GM21825 (cell line): Measurements from ENCODE around the gene KIAA1671.

ENCODE experiments used
- ATAC-seq: cut with Tn5 transposase; IDR thresholded peaks from one replicate; pipeline ENCODE4 v1.9.1; 2021; ENCODE audit warnings: mild to moderate bottlenecking, moderate library complexity; ENCODE audit not compliant: unreplicated experiment

Gene KIAA1671

DNA sequence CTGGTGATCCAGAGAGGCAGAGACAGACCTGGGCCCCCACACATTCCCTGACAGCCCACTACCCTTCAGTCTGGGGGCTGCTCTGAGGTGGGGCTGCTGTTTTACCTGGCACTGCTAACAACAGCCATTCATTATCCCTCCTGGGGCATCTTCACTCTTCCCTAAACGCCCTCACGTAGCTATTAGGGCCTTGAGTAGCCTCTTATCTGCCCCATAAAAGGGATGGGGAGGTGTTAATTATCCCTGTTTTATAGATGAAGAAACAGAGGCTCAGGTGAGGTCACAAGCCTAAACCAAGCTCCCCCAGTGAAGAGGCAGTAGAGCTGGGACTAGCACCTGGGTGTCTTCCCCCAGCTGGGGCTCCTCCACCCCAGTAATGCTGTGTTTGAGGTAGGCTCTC lies 79.5 kb downstream of the KIAA1671 start:
- ATAC-seq = no peak

DNA sequence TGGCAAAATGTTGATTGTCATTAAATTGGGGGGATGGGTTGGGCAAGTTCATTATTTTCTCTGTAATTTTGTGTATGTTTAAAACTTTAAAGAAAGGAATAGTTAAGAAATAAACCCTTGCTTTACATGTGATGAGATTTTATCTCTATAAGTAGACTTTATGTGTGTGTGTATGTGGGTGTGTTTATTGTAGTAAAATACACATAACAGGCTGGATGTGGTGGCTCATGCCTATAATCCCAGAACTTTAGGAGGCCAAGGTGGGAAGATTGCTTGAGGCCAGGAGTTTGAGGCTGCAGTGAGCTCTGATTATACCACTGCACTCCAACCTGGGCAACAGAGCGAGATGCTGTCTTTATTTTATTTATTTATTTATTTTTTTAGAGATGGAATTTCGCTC lies 83.2 kb downstream of the KIAA1671 start:
- ATAC-seq = no peak

DNA sequence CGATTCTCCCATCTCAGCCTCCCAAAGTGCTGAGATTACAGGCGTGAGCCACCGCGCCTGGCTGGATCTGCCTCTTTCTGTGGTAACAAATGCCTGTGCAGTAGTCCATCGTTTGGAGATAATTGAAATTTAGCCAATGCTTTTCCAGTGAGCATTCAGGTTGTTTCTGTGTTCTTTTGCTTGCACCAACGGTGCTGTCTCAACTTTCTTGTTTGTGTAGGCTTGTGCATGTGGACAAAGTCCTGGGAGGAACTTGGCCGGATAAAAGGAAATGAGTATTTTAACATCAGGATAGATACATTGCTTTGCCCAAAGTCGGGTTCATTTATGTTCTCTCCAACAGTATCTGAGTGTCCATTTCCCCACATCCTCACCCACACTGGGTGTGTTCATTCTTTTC lies 85.7 kb downstream of the KIAA1671 start:
- no peak for ATAC-seq

DNA sequence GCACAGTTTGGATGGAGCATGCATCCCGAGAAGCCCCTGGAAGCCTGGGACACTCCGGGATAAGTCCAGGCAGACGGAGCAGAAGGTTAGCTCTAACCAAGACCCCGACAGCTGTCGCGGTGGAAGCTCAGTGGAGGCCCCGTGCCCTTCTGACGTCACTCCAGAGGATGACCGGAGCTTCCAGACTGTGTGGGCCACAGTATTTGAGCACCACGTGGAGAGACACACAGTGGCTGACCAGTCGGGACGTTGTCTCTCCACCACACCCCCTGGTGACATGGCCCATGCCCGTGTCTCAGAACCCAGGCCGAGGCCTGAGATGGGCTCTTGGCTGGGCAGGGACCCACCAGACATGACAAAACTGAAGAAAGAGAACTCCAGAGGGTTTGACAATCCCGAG lies 86.3 kb downstream of the KIAA1671 start:
- ATAC-seq = no peak

DNA sequence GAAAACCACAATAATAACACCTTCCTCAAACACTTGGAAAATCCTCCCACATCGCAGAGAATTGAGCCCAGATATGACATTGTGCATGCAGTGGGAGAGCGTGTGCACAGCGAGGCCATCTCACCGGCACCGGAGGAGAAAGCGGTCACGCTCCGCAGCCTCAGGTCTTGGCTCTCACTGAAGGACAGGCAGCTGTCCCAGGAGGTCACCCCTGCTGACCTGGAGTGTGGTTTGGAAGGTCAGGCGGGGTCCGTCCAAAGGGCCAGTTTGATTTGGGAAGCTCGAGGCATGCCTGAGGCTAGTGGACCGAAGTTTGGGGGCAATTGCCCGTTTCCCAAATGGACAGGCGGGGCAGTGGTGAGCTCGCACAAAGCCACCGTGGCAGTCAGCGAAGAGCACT lies 86.7 kb downstream of the KIAA1671 start:
- ATAC-seq = no peak

DNA sequence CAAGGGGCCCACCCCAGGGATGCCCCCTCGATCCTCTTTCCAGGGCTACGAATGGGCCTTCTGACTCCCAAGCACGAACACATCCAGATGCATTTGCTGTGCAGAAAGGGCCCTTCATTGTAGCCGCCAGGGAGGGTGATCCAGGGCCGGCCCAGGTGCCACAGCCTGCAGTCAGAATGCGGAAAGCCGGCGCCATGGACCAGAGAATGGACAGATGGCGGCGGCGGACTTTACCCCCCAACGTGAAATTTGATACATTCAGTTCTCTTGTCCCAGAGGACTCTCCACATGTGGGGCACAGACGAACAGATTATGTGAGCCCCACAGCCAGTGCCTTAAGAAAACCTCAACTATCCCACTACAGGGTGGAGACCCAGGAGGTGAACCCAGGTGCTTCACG lies 87.2 kb downstream of the KIAA1671 start:
- ATAC-seq = no peak

DNA sequence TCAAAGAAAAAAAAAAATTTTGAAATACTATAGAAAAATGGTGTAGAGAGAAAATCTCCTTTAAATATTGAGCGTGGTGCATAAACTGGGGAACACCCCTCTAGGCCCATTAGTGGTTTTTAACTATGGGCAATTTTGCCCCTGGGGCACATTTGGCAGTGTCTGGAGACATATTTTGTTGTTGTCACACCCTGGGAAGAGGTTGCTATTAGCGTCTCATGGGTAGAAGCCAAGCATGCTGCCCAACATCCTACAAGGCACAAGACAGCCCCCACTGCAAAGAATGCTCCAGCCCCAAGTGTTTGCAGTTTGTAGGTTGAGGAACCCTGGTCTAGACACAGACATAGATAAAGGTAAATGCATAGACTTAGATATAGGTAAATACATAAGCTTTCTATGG lies 92.6 kb downstream of the KIAA1671 start:
- no peak for ATAC-seq

DNA sequence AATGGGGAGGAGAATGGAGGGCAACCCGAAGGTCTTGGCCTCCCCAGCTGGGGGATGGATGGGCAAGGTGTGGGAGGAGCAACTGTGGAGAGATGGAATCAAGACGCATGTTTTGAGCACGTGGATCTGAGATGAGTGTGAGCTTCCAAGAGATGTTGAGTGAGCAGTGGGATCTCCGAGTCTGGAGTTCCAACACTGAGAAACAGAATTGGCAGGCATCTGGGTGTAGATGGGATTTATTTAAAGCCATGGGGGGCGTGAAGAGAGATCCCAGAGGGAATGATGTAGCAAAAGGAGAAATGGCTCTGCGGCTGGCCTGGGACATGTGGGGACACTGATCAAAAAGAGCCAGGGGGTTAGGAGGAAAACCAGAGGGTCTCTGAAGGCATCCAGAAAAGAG lies 95.6 kb downstream of the KIAA1671 start:
- no peak for ATAC-seq

DNA sequence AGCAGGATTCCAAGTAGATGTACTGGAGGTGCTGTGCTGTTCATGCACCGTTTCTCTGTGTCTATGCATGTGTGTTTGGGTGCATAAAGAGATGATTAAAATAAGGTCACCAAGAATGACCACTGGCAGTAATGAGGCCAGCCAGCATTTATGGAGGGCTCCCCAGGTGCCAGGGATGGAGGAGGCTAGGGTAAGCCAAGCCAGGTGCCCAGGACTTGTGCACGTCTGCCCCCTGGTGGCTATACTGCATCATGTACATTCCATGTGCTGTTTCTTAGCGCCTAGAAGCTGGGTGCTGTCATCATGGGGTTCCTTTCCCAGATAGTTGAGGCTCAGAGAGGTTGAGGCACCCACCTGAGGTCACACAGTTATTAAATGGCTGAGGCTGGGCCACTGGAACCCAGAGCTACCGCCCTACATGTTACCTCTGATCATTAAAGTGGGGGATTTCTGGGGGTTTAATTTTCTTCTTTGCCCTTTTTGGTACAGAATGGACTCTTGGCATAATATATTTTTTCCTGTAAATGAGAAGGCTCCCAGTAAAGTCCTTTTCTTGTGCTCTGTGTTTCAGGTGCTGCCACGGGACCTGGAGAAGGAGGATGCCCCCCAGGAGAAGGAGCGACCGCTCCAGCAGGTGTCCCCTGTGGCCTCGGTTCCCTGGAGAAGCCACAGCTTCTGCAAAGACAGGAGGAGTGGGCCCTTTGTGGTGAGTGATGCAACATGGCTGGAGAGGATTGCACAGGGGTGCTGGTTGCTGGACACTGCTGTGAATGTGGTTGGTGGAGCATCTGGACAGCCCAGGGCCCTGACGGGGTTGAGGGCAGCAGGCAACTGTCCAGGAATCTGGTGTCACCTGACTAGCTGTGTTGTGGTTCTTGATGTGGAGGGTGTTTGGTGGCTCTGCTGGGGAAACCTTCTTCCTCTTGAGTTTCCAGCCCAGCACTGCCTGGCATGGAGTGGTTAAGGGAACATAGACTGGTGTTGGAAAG lies 96.4 kb downstream of the KIAA1671 start:
- ATAC-seq = no peak

DNA sequence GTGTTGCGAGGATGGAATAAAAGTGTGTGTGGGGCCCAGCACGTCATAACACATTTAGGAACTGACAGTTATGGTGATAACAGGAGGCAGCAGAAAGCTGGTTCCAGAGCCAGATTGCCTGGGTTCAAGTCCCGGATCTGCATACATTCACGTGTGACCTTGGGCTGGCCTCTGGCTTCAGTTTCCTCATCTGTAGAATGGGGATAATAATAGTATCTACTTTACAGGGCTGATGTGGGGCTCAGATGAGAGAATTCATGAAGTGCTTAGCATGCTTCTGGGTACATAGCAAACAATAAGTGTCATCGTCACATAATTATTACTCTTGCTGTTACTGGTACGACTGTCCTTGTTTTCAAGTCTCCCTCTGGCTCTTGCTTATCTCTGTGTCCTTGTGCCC lies 97.3 kb downstream of the KIAA1671 start:
- ATAC-seq = no peak

DNA sequence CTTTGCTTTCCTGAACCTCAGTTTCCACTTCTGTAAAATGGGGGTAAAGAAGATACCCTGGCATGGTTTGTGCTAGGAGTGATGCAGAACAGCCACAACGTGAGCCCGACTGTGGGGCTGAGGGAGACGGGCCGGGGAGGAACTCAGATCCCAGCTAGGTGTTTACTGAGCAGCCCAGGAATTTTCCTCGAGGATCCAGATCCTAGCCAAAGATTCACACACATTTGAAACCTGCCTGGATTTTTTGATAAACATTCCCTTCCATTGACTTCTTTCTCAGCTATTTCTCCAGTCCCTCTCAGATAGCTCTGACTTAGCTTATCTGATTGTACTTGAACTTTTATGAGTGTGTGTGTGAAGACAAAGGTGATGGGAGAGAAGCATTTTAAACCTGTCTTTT lies 98.0 kb downstream of the KIAA1671 start:
- no peak for ATAC-seq

DNA sequence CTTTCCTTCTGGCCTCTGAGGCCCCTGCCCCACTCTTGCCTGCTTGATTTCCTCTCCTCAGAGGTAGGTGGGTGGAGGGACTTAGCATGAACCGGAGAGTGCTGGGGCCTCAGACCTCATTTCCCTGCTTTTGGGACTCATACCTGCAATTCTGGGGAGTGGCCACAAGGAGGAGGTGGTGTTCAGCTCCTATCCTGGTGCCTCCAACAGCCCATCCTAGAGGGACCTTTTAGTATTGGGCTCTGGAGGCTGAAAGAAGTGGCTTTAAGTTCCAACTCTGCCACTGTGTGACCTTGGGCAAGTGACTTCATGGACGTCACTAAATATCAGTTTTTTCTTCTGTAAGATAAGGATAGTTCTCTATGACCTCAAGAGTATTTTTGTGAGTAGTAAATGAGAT lies 98.6 kb downstream of the KIAA1671 start:
- no peak for ATAC-seq

DNA sequence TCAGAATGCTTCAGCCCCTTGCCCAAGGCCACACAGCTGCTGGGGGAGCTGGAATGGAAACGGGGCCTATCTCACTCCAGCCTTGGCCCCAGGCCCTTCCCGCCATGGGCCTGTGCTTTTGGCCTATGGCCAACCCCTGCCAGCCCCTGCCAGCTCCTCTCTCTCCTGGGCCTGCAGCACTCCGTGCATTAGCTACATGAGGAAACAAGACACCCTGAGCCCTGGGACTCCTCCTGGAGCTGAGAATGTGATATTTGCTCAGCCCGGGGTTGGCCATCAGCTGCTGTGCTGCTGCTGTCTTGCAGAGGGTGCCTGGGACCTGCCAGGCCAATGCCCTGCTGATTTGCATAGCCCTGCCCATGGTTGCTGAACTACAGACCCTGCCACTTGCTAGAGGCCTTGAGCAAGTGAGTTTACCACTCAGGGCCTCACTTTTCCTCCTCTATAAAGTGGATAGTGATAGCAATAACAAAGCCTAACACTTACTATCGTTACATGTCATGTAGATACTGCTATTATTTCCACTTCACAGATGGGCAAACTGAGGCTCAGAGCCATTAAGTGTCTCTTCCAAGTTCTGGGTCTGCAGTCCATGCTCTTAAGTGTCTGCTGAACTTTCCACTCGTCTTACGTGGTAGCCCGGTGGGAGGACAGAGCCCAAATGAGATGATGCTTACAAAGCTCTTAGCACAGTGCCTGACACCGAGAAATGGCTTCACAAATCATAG lies 99.6 kb downstream of the KIAA1671 start:
- no peak for ATAC-seq

DNA sequence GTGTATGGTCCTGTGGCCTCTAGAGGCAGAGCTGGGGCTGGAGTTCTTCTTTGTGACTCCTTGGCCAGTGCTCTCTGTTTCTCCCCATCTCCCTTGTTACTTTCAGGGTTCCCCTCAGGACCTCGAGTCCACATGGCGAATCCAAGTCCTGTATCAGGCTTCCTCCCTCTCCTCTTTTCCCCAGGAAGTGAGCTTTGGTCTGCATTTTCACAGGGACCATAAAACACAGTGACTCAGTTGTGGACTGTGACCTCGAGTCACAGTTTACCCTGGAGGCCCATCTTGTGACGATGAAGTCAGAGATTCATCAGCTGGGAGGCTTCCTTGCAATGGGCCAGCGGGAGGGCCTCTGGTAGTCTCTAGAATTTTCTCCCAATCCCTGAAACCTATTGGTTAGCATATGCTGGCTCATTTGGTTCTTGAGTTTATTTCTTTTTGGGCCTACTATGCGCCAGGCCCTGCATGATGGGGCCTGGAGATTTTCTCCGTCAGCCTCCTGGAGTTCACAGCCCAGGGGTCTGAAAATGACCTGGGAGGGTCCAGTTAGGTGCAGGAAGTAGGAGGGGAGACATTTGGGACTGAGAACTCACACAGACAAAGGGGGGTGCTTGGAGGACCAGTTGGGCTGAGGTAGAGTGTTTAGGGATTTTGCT lies 100.8 kb downstream of the KIAA1671 start:
- ATAC-seq = no peak

DNA sequence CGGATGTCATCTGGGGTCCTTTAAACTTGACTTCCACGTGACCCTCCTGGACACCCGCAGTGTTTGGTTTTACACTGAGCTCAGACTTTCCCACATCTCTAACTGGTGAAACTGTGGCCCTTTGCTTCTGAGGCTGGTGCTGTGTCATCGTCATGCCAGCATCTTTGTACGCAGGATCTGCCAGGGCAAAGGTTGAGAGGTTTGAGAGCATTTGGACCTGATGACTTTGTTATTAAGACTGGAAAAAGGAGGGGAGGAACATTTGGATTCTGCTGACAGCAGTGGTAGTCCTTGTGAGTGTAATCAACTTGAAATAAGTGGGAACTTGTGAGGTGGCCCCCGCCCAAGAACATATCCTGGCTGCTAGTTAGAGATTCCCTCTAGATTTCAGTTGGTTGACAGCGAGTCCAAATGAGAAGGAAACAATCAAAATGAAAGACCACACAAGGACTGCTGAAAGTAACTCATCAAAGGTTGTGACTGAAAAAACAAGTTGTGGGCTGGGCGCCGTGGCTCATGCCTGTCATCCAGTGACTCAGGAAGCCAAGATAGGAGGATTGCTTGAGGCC lies 102.5 kb downstream of the KIAA1671 start:
- ATAC-seq = no peak

DNA sequence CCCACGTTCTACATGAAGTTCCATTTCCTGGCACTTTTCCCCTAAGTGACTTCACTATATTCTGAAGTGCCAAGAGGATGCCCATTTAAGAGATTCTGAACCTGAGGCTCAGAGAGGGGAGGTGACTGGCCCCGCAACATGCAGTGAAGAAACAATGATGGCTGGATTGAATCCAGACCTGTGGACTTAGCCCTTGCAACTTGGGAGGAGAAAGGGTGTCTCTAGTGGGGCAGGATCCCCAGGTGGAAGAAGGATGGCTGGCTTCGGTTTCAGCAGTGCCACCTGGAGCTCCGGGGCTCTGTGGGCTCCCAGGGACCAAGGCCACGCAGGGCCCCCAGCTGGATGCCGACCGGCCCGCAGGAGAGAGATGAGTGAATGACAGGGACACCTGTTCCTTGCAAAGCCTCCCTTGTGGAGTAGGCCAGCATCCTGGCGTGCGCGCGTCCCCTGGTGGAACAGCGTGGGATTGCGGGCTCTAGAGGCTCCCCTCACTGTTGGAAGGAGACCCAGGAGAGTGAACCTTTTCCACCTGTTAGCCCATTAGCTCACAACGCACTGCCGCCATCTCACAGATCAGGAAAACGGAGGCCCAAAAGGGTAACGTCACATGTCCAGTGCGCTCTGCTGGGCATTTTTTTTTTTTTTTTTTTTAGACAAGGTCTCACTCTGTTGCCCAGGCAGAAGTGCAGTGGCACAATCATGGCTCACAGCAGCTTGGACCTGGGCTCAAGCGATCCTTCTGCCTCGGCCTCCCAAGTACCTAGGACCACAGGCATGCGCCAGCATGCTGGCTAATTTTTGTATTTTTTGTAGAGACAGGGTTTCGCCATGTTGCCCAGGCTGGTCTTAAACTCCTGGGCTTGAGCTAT lies 104.7 kb downstream of the KIAA1671 start:
- no peak for ATAC-seq

DNA sequence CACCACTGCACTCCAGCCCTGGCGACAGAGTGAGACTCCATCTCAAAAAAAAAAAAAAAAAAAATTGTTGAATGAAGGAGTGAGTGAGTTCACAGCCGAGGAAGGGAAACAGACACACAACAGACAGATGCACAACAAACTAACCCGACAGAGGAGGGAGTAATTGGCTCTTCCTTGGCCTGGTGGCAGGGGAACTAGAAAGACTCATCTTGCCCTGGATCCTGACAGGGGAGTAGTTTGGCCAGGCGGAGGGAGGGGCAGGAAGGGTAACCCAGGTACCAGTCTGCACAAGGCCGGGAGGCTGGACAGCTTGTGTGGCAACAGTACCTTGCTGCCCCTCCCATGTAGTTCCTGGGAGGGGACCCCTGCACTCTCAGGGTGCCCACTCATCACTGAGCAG lies 106.9 kb downstream of the KIAA1671 start:
- no peak for ATAC-seq

DNA sequence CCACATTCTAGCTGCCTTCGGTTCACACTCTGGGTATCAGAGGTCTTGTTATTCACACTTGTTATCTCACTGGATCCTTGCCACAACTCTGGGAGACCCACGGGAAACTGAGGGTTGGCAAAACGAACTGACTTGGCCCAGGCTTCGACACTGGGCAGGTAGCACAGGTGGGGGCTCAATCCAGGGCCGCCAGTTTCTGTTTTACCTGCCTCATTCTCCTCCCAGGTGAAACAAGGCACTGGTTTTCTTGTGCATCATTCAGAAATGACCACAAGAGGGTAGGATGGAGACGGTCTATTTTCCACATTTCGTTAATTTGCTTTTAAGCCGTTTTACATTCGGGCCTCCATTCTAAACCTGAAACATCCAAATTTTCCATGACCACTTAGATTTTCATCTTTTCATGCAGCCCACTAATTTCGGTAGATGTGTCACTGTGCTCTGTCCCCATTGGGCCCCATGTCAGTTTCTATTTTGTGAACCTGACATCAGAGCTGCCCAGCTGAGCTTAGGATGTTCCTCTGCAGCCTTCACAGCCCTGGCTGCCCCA lies 108.1 kb downstream of the KIAA1671 start:
- no peak for ATAC-seq

DNA sequence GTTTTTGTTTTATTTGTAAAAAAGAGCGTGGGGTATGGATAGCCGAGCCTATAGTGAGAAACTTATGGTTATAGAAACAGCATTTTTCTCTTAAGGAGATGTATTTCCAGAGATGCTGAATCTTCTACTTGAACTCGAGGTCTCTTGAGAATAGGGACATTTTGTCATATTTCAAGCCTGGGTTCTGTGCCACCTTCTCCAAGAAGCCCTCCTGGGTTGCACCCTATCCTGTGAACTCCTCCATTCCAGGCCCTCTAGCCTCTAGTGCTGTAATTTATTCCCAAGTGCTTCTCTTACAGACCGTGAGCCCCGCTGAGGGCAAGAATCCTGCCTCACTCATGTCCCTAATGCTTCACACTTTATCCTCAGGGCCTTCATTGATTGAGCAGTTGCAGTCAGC lies 108.6 kb downstream of the KIAA1671 start:
- no peak for ATAC-seq
